Tibial nerve (tissue), 4 donors: ENCODE measurements around the gene KATNIP.

ENCODE experiments used
- CTCF ChIP-seq, 5 experiments: fragments of 200-600 bp in 3 of 5; fragments of 450-650 bp in 2 of 5; sonication (generic) in 3 of 5; IDR thresholded peaks; one replicate each; pipeline ENCODE4 v1.5.1; 2016 to 2019; ENCODE audit warnings: antibody characterized with exemption in 5 of 5, mild to moderate bottlenecking in 3 of 5, moderate library complexity in 2 of 5
- EP300 ChIP-seq, 2 donors: sonication (generic); formaldehyde crosslinking; IDR thresholded peaks; one replicate each; pipeline ENCODE4 v1.6.1; 2017; ENCODE audit warnings: antibody characterized with exemption in 2 of 2, mild to moderate bottlenecking in 1 of 2
- POLR2A ChIP-seq, 2 donors: fragments of 450-650 bp; IDR thresholded peaks; one replicate each; pipeline ENCODE4 v1.6.1; 2017; ENCODE audit warnings: antibody characterized with exemption in 2 of 2, mild to moderate bottlenecking in 2 of 2, moderate library complexity in 2 of 2

GRCh38 chr16:27583634-27584033 is 33.7 kb downstream of the KATNIP start:
- TF ChIP-seq CTCF (IDR thresholded peaks at IDR 0.05) (no peak), POLR2A (IDR thresholded peaks at IDR 0.05) (no peak), EP300 (IDR thresholded peaks at IDR 0.05) (no peak)
